ENCODE data around the gene RPA1. TPM values are rescaled to one million over a fixed set of nuclear protein-coding genes. Genes with fewer than 3 reads are reported as not detected.
A peak's percentile ranks its signal among the peaks of the same experiment; 100 is the strongest.

Gene RPA1
- total RNA-seq, 1 donor from 2014 or later: 72.0 TPM

- intact Hi-C loops (cut with micrococcal nuclease): no loop called here
- DNase-seq: no peak
- peaks cover 25% of the 10 kb centered on the region for H3K36me3 ChIP-seq
Measured at GRCh38 chr17:1820528-1821252, 9.1 kb upstream of the RPA1 start.

GRCh38 chr17:1829216-1829591 lies 601 bp upstream of the RPA1 start:
- DNase-seq: no peak
- intact Hi-C loops (cut with micrococcal nuclease): no loop called here

More at GRCh38 chr17:1820528-1821252, 9.1 kb upstream of the RPA1 start:
- no peaks in the 10 kb centered on the region for H3K27me3 ChIP-seq (ENCODE audit: low read depth)
- H3K4me1 ChIP-seq: no peaks in the 10 kb centered on the region
- H3K27ac ChIP-seq (replicated peaks): no peak overlapping the region
- TF ChIP-seq CTCF (IDR thresholded peaks at IDR 0.05; ENCODE audit: borderline replicate concordance): no peak
- H3K4me3 ChIP-seq: no peak overlapping the region
- H3K9me3 ChIP-seq (replicated peaks): no peaks in the 10 kb centered on the region

GRCh38 chr17:1830288-1830687 lies 483 bp downstream of the RPA1 start:
- no peak for DNase-seq
- Histone ChIP-seq H3K27ac (replicated peaks) (peak overlapping the region; percentile 78), H3K4me3 (peak overlapping the region; percentile 75), H3K27me3 (ENCODE audit: low read depth) (no peaks in the 10 kb centered on the region), H3K4me1 (peaks cover 32% of the 10 kb centered on the region), H3K36me3 (peaks cover 22% of the 10 kb centered on the region), H3K9me3 (replicated peaks) (no peaks in the 10 kb centered on the region)
- intact Hi-C loops (cut with micrococcal nuclease): no loop called here
- TF ChIP-seq CTCF (IDR thresholded peaks at IDR 0.05; ENCODE audit: borderline replicate concordance): no peak

More at GRCh38 chr17:1829216-1829591, 601 bp upstream of the RPA1 start:
- Histone ChIP-seq H3K4me1 (peaks cover 32% of the 10 kb centered on the region), H3K36me3 (peaks cover 29% of the 10 kb centered on the region), H3K9me3 (replicated peaks) (no peaks in the 10 kb centered on the region), H3K27ac (replicated peaks) (peak overlapping the region; percentile 78), H3K27me3 (ENCODE audit: low read depth) (no peaks in the 10 kb centered on the region), H3K4me3 (peak overlapping the region; percentile 75)
- no peak for TF ChIP-seq CTCF (IDR thresholded peaks at IDR 0.05; ENCODE audit: borderline replicate concordance)

- Histone ChIP-seq H3K4me3 (no peak overlapping the region), H3K4me1 (peaks cover 19% of the 10 kb centered on the region), H3K27me3 (ENCODE audit: low read depth) (no peaks in the 10 kb centered on the region), H3K9me3 (replicated peaks) (no peaks in the 10 kb centered on the region), H3K27ac (replicated peaks) (no peak overlapping the region), H3K36me3 (no peaks in the 10 kb centered on the region)
- no peak for DNase-seq
- no peak for TF ChIP-seq CTCF (IDR thresholded peaks at IDR 0.05; ENCODE audit: borderline replicate concordance)
- intact Hi-C loops (cut with micrococcal nuclease): no loop called here
Measured at GRCh38 chr17:1834380-1835149, 4.8 kb downstream of the RPA1 start.

GRCh38 chr17:1839516-1839915 lies 9.7 kb downstream of the RPA1 start:
- DNase-seq: no peak
- H3K4me3 ChIP-seq: no peak overlapping the region
- peaks cover 16% of the 10 kb centered on the region for H3K36me3 ChIP-seq
- no peaks in the 10 kb centered on the region for H3K27me3 ChIP-seq (ENCODE audit: low read depth)
- H3K4me1 ChIP-seq: peaks cover 8% of the 10 kb centered on the region
- intact Hi-C loops (cut with micrococcal nuclease): no loop called here
- H3K9me3 ChIP-seq (replicated peaks): no peaks in the 10 kb centered on the region
- no peak overlapping the region for H3K27ac ChIP-seq (replicated peaks)
- no peak for TF ChIP-seq CTCF (IDR thresholded peaks at IDR 0.05; ENCODE audit: borderline replicate concordance)

All from left ventricle myocardium inferior (tissue), 1 donor.